ENCODE measurements around the gene ZNF2. TPM values are rescaled to one million over a fixed set of nuclear protein-coding genes. Genes with fewer than 3 reads are reported as not detected.

The ZNF2 gene
- 5.7 and 6.5 TPM in 2 replicates for total RNA-seq
- long read RNA-seq, transcript ZNF2-204 (4 exons, 3,885 nt) = minor isoform, 5 of 34 reads
- long read RNA-seq, transcript ZNF2-203 (5 exons, 2,601 nt) = major isoform, 27 of 34 reads
- long read RNA-seq, partial matches to known transcripts = 0 of 34 reads
- long read RNA-seq, other reads (novel, unspliced or antisense) = 2 of 34 reads

- TF ChIP-seq CTCF (IDR thresholded peaks at IDR 0.05; ENCODE audit: unreplicated experiment) = no peak
- Mint-ChIP-seq H3K9me3 (ENCODE audit: low read depth) (no peaks in the 10 kb centered on the region), H3K4me1 (ENCODE audit: low read depth) (peaks cover 16% of the 10 kb centered on the region), H3K27ac (peak within 1 kb of the TSS; percentile 99), H3K27me3 (no peaks in the 10 kb centered on the region), H3K4me3 (ENCODE audit: low read depth) (peak within 1 kb of the TSS; percentile 98), H3K36me3 (ENCODE audit: insufficient read depth) (no peaks in the 10 kb centered on the region)
- DNase-seq (ENCODE audit: low spot score, unreplicated experiment) = peak; percentile 91
These were observed at the start of gene ZNF2 for GRCh38 chr2:95165371-95166064. Gene ZNF2 (plus strand): TSS chr2:95165809. CDS start chr2:95176227, 10,418 bp downstream.

- H3K27me3 Mint-ChIP-seq = no peaks in the 10 kb centered on the region
- DNase-seq (ENCODE audit: low spot score, unreplicated experiment) = no peak
- peaks cover 13% of the 10 kb centered on the region for H3K4me1 Mint-ChIP-seq (ENCODE audit: low read depth)
- peak overlapping the region; percentile 98 for H3K27ac Mint-ChIP-seq
- no peaks in the 10 kb centered on the region for H3K9me3 Mint-ChIP-seq (ENCODE audit: low read depth)
- H3K4me3 Mint-ChIP-seq (ENCODE audit: low read depth) = peak overlapping the region; percentile 92
- H3K36me3 Mint-ChIP-seq (ENCODE audit: insufficient read depth) = peaks cover 2% of the 10 kb centered on the region
- no peak for TF ChIP-seq CTCF (IDR thresholded peaks at IDR 0.05; ENCODE audit: unreplicated experiment)
These were observed 44.6 kb upstream of the ZNF2 start for GRCh38 chr2:95121093-95121406.

GRCh38 chr2:95121407-95122196 lies 44.0 kb upstream of the ZNF2 start, which contains the start of gene MRPS5:
Gene MRPS5 (minus strand): TSS chr2:95121808. CDS start chr2:95121791, 17 bp downstream.
- peaks cover 2% of the 10 kb centered on the region for H3K36me3 Mint-ChIP-seq (ENCODE audit: insufficient read depth)
- H3K4me1 Mint-ChIP-seq (ENCODE audit: low read depth) = peaks cover 13% of the 10 kb centered on the region
- H3K9me3 Mint-ChIP-seq (ENCODE audit: low read depth) = no peaks in the 10 kb centered on the region
- peak within 1 kb of the TSS; percentile 92 for H3K4me3 Mint-ChIP-seq (ENCODE audit: low read depth)
- DNase-seq (ENCODE audit: low spot score, unreplicated experiment) = peak; percentile 78
- no peaks in the 10 kb centered on the region for H3K27me3 Mint-ChIP-seq
- peak; percentile 39 for TF ChIP-seq CTCF (IDR thresholded peaks at IDR 0.05; ENCODE audit: unreplicated experiment)
- peak within 1 kb of the TSS; percentile 98 for H3K27ac Mint-ChIP-seq

GRCh38 chr2:95122197-95122551 lies 43.4 kb upstream of the ZNF2 start:
- Mint-ChIP-seq H3K9me3 (ENCODE audit: low read depth) (no peaks in the 10 kb centered on the region), H3K27me3 (no peaks in the 10 kb centered on the region), H3K36me3 (ENCODE audit: insufficient read depth) (peaks cover under 1% of the 10 kb centered on the region), H3K4me3 (ENCODE audit: low read depth) (peak overlapping the region; percentile 92), H3K27ac (peak overlapping the region; percentile 93), H3K4me1 (ENCODE audit: low read depth) (peaks cover 13% of the 10 kb centered on the region)
- DNase-seq (ENCODE audit: low spot score, unreplicated experiment) = no peak
- no peak for TF ChIP-seq CTCF (IDR thresholded peaks at IDR 0.05; ENCODE audit: unreplicated experiment)

- no peaks in the 10 kb centered on the region for H3K4me1 Mint-ChIP-seq (ENCODE audit: low read depth)
- no peak overlapping the region for H3K27ac Mint-ChIP-seq
- no peak for TF ChIP-seq CTCF (IDR thresholded peaks at IDR 0.05; ENCODE audit: unreplicated experiment)
- no peaks in the 10 kb centered on the region for H3K27me3 Mint-ChIP-seq
- no peak overlapping the region for H3K4me3 Mint-ChIP-seq (ENCODE audit: low read depth)
- peaks cover 52% of the 10 kb centered on the region for H3K9me3 Mint-ChIP-seq (ENCODE audit: low read depth)
- H3K36me3 Mint-ChIP-seq (ENCODE audit: insufficient read depth) = peaks cover 56% of the 10 kb centered on the region
- DNase-seq (ENCODE audit: low spot score, unreplicated experiment) = no peak
These were observed 26.9 kb upstream of the ZNF2 start for GRCh38 chr2:95138702-95139101.
